Measurements from ENCODE around the gene ATG7.
"Not testable (repeated sequence)": the region's sequence is repeated elsewhere in the genome, so short reads cannot be mapped to it uniquely, and the experiment has no call there.

The ATG7 gene

GRCh38 chr3:11568503-11569155 is 296.4 kb downstream of the ATG7 start:
- DNase-seq (ENCODE audit: low spot score) = no peak

GRCh38 chr3:11569156-11569741 is 297.1 kb downstream of the ATG7 start:
- DNase-seq (ENCODE audit: low spot score) = no peak

- DNase-seq (ENCODE audit: low spot score) = no peak
Measured at GRCh38 chr3:11570251-11570650, 298.1 kb downstream of the ATG7 start.

GRCh38 chr3:11570789-11571495 is 298.7 kb downstream of the ATG7 start:
- DNase-seq (ENCODE audit: low spot score) = no peak

GRCh38 chr3:11572660-11573059 is 300.5 kb downstream of the ATG7 start:
- DNase-seq (ENCODE audit: low spot score) = not testable (repeated sequence)

- no peak for DNase-seq (ENCODE audit: low spot score)
Measured at GRCh38 chr3:11574981-11575669, 302.9 kb downstream of the ATG7 start.

- DNase-seq (ENCODE audit: low spot score) = no peak
Measured at GRCh38 chr3:11575677-11576076, 303.5 kb downstream of the ATG7 start.

GRCh38 chr3:11576453-11576852 is 304.3 kb downstream of the ATG7 start:
- DNase-seq (ENCODE audit: low spot score) = no peak

- DNase-seq (ENCODE audit: low spot score) = no peak
Measured at GRCh38 chr3:11578169-11578568, 306.0 kb downstream of the ATG7 start.

GRCh38 chr3:11580645-11581044 is 308.4 kb downstream of the ATG7 start:
- DNase-seq (ENCODE audit: low spot score) = no peak

GRCh38 chr3:11581237-11582190 is 309.3 kb downstream of the ATG7 start:
- no peak for DNase-seq (ENCODE audit: low spot score)

GRCh38 chr3:11582191-11582968 is 310.2 kb downstream of the ATG7 start:
- no peak for DNase-seq (ENCODE audit: low spot score)

GRCh38 chr3:11583235-11583634 is 311.0 kb downstream of the ATG7 start:
- no peak for DNase-seq (ENCODE audit: low spot score)

GRCh38 chr3:11583638-11584046 is 311.4 kb downstream of the ATG7 start:
- no peak for DNase-seq (ENCODE audit: low spot score)

- no peak for DNase-seq (ENCODE audit: low spot score)
Measured at GRCh38 chr3:11584570-11584969, 312.4 kb downstream of the ATG7 start.

- no peak for DNase-seq (ENCODE audit: low spot score)
Measured at GRCh38 chr3:11587766-11588165, 315.6 kb downstream of the ATG7 start.

GRCh38 chr3:11588338-11588737 is 316.1 kb downstream of the ATG7 start:
- DNase-seq (ENCODE audit: low spot score) = no peak

- no peak for DNase-seq (ENCODE audit: low spot score)
Measured at GRCh38 chr3:11588755-11589154, 316.6 kb downstream of the ATG7 start.

- DNase-seq (ENCODE audit: low spot score) = no peak
Measured at GRCh38 chr3:11589706-11590105, 317.5 kb downstream of the ATG7 start.

- no peak for DNase-seq (ENCODE audit: low spot score)
Measured at GRCh38 chr3:11591002-11591355, 318.8 kb downstream of the ATG7 start.

Data from CD4-positive, alpha-beta T cell treated with Interleukin-15 for 4 hours (primary cell).